Activated CD4-positive, alpha-beta T cell treated with anti-CD3 and anti-CD28 coated beads, Interleukin-2, Interleukin-4, amounts not matched to agents 100 ng/mL and 50 ng/mL, durations not matched to agents 16 hours and 8 hours (primary cell): ENCODE results near the gene NR6A1.

Experiments
- DNase-seq: peaks from one replicate; pipeline ENCODE4 v3.0.0-alpha.2; 2020; ENCODE audit warnings: low spot score

Gene NR6A1

GRCh38 chr9:124503713-124504529, 267.2 kb downstream of the NR6A1 start:
- DNase-seq = no peak

DNA sequence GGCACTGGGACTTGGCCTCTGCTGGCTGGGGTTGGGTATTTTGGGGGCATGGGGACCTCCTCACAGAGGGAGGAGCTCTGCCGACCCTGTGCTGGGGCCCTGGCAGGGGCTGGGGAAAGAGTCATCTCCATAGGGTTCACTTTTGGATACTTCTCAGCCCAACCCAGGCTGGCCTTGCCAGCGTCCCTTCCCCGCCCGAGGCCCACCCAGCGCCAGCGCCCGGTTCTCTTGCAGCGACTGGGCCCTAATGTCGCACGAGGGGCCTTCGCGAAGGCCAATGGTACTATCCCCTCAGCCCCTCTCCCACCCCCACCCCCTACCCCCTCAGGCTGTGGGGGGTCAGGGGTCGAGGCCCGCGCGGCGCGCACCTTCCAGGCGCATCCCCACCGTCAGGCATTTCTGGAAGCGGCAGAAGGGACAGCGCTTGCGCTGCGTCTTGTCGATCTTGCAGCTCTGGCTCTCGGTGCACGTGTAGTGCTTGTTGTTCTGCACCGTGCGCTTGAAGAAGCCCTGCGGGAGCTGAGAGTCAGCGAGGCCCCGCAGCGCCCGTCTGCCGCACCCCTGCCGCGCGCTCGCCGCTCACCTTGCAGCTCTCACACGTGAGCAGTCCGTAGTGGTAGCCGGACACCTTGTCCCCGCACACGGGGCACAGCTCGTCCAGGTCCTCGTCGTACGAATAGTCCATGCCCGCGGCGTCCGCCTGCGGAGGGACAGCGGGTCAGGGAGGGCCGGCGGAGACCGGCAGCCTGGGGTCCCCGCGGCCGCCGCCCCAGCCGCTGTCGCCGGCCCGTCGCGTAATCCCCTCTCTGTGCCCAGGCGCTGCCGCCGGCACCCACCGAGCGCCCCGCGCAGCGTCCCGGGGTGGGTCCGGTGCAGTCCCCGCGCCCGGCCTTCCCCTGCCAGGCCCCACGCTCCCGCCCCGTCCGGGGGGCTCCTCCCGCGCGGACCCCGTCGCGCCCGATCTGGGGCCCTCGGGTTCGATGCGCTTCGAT, 268.1 kb downstream of the NR6A1 start:
- no peak for DNase-seq

DNA sequence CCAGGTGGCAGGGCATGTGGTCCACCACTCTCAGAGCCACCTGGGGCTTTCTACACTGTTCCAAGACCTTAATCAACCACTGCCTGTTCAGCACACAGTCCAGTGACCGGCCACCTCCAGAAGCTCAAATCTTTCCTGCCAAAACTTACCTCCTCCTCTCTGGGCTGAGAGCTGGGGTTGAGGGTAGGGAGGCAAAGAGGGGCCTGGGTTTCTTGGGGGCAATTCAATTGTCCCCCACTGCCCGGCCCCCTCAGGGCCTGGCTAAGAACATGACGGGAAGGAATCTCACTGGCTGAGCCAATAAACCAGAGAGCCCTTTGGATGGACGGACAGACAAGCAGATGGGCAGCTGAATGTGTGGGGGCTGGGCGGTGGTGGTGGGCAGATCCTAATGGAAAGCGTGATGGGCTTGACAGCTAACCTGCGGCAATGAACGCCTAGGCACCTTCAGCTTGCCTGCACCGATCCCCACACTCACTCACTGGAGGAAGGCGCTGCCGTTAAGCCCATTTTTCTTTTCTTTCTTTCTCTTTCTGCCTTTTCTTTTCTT, 269.3 kb downstream of the NR6A1 start:
- DNase-seq = no peak

GRCh38 chr9:124500796-124501611, 270.1 kb downstream of the NR6A1 start:
- peak; percentile 15 for DNase-seq

GRCh38 chr9:124500028-124500795, 270.9 kb downstream of the NR6A1 start:
- no peak for DNase-seq

DNA sequence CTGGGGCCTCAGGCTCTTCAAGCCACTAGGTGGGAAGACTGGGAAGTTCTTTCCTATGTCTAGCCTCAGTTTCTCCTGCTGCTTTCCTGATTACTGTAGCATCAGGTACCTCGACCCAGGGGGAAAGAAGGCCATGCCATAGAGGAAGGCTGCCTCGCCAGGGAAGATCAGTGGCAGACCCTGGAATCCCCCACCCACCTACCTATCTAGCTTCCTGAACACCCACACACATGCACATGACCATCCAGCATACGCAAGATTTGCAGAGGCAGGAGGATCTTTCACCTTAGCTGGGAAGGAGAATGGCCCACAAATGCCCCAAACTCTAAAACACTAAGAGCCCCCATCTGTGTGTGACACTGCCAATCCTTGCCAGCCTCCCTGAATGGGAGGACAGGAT, 271.9 kb downstream of the NR6A1 start:
- DNase-seq = no peak

DNA sequence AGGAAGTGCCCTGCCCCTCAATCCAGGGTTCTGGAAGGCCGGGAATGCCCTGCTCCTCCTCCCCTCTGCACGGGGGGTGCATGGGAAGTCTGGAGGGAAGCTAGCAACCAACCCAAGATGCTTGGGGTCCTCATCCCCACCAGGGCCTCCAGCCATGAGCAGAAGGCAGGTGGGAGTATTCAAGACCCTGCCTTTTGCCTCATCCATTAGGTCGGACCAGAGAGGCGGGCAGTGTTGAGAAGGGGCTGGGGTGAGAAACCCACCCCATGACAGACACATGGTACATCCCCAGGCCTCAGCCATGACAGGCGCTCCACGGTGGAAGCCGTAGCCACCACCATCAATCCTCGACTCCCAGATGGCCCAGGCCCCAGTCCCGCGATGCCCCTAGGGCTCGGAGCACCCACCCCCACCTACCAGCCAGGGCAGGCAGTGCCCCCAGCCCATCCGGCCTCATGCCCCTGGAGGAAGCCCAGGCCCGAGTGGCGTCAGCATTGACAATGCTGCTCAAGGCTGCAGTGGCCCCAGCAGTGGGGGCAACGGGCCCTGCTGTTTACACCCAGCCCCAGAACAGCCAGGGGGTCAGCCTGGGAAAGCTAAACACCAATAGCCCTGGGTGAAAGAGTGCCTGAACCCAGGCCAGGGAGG, 272.5 kb downstream of the NR6A1 start:
- DNase-seq = no peak

DNA sequence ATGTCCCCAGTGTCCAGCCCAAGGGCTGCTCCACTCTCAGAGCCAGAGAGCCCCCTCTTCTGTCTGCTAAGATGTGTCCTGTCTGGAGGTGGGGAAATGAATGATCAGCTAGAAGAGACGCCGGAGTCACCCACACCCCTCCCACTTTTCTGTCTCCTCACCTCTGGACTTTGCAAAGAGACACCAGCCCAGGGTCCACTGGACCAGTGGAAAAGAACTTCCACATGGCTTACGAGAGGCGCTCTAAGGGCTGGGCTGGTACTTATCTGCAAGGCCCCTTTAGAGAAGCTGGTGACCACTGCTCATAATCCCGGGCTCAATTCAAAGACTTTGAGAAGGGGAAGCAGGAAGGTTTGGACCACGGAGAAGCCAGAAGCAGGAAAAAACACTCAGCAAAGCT, 273.1 kb downstream of the NR6A1 start:
- DNase-seq = no peak

GRCh38 chr9:124497441-124497840, 273.7 kb downstream of the NR6A1 start:
- DNase-seq = no peak

DNA sequence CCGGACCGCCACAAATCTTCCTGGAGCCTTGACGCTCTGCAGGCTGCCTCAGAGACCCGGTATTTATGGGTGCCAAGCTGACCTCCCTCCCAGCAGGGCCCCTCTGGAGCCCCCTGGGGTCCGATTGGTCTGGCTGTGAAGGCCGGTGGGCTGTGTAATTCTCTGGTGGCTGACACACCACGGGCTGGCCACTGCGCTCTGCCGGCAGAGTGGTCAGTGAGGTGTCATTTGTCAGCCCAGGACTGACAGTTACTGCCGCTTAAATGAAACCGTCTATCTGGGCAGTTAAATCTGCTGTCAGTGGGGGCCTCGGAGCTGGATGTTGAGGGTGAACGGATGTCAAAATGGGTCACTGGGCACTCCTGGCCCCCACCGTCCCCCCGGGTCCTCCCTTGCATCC, 274.6 kb downstream of the NR6A1 start:
- DNase-seq = no peak

DNA sequence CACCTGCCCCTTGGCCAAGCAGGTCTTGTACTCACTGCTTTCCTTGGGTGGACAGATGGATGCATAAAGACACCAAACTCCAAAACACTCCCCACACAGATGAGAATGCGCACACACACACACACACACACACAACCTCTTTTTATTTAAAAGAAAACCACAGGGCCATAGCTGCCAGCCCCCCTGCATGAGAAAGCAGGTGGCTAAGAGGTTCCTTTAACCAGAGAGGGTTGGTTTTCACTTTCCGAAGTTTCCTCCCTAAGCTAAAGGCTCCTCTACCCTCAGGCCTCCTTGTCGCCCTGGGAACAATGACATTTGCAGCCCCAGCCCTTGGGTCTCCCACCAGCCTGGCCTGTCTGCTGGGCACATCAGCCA, 275.0 kb downstream of the NR6A1 start:
- no peak for DNase-seq

DNA sequence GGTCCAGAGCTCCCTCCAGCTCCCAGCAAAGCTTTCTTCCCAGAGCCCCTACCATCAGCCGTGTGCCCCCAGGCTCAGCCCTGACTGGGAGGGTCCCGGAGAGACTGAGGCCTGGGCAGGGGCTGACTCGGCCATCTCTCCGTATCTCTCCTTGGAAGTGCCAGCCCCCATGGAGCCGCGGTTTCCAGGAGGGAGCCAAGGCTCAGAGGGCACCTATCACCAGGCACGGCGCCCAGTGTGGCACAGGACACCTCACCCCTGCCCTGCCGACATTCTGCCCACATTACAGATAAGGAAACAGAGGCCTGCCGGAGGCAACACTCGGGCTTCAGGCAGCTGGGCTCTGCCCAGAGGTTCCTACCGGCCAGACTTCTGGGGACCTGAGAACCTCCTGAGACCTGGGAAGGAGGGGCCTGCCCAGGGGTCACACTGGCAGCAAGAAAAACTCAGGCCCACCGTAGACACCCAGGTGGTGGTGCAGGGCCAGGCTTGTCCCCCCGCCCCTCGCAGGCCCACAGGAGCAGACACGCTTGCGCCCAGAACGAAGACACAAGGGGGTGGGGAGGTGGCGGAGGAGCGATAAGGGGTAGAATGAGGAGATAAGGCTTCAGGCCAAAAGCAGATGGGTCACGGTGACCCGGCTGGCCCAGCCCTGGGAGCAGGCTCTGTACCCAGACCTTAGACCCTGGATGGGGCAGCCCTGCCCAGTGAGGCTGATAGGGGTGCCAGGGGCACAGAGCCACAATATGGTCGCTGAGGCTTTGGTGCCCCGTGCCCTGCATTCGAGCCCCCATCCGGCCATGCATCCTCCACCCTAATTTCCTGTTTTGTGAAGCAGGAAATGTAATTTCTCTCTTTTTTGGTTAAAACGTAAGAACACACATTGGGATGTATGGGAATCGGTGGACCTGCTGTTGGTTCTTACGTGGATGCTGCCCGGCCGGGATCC, 275.7 kb downstream of the NR6A1 start:
- no peak for DNase-seq

DNA sequence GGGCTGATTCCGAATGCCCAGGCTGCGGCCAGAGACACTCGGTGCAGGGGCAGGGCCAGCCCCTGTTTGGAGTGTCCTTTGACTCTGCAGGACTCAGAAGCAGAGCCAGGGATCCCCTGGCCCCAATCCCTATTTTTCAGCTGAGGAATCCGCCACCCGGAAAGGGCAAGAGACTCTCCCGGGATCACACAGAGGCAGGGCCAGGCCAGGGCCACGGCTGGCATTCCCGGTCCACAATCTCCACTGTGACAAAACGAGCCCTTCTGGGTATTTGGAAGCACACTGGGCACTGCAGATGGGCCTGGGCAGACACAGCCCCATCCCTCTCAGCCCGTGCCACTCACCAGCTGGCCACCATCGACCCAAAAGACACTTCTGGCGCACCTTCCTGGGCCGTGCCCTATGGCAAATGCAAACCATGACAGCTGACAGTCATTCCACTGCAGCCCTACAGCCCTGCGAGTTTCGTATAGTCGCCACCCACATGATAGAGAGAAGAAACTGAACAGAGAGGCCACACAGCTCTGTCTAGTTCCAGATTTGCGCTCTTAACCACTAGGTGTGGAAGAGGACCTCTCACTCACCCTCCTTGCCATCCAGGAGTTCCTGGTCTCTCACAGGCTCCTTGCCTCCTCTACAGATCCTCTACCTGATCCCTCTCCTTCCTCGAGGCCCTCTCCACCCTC, 277.2 kb downstream of the NR6A1 start:
- no peak for DNase-seq

GRCh38 chr9:124493218-124493617, 277.9 kb downstream of the NR6A1 start:
- DNase-seq = no peak

DNA sequence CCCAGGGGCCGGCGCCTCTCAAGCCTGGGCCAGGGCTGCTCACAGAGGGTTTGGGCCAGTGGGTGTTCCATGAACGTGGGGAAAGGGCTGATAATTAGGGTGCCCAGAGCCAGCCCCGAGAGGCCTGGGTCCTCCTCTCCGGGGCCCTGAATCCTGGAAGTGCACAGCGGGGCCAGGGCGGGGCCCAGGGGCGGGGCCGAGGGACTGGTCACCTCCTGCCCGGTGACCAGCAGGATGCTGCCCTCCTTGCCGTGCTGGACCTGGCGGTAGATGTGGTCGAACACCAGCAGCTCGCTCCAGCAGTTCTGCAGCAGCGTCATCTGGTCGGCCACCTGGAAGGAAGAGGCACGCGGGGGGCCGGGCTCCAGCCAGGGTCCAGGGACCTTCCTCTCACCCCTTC, 278.3 kb downstream of the NR6A1 start:
- no peak for DNase-seq

DNA sequence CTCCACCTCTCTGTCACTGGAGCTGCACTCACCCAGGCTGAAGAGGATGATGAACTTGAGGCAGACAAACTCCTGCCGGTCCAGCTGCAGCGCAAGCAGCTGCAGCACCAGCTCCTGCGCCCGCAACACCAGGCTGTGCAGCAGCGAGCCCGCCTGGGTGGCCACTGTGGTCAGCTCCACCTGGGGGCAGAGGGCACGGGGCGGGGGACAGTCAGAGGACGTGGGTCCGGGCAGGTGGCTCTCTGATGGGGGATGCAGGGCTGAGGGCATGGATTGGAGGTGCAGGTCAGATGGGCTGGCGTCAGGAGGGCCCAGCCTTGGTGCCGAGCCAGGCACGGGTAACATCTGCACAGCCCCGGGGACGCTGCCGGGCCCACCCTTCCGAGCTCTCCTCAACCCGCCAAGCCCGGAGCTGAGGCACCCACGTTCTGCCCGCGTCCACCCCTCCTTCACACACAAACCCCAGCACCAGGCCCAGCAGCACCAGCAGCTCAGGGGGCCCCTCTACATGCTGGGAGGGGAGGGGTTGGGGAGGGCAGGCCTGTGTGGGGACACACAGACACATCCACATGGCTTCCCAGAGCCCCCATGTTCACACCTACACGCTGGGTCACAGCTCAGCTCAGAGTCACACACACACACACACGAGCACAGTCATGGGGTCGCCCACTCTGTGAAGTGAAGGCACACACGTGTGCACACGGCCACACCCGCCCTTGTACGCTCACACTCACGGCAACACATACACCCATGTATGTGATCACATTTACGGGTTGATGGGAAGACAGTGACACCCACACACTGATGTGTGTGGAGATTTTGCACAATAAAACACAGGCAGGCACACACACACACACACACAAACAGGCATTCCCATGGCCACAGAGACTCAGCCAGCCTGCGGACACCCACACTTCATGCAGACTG, 279.8 kb downstream of the NR6A1 start:
- no peak for DNase-seq

DNA sequence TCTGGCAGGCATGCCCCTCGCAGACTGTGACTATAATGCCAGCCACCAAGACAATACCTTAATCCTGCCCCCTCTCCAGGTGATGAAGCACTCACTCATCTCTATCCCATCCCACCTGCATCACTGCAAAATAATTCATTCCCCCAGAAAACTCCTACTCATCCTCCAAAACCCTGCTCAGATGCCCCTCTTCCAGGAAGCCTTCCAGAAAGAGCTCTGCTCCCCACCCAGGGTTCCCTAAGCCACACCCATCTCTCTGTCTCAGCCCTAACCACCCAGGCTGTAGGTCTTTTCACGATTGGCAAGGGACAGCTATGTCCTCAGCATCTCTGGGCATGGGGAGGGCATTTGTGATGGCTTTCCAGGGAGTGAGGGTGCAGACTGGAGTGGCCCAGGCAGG, 281.1 kb downstream of the NR6A1 start:
- no peak for DNase-seq

GRCh38 chr9:124489222-124489621, 281.9 kb downstream of the NR6A1 start:
- no peak for DNase-seq
